RWPE2 (cell line): ENCODE data around the gene PTK6.

Experiments used
- ATAC-seq: fragments of 200-7000 bp; cut with Tn5 transposase; 3 replicates; pipeline ENCODE4 v1.9.1; 2021; ENCODE audit warnings: low read depth
- DNase-seq: peaks from one replicate; pipeline ENCODE4 v3.0.0-alpha.2; 2020; ENCODE audit warnings: low spot score
- H3K27ac ChIP-seq: fragments of 450-650 bp; 2 replicates; pipeline ENCODE4 v1.5.1; 2017; ENCODE audit warnings: mild to moderate bottlenecking; ENCODE audit not compliant: poor library complexity, severe bottlenecking
- H3K27me3 ChIP-seq: fragments of 250-450 bp; sonication (Bioruptor Pico); 2 replicates; pipeline ENCODE4 v1.5.1; 2021; ENCODE audit warnings: mild to moderate bottlenecking, moderate library complexity; ENCODE audit not compliant: insufficient read depth, poor library complexity, severe bottlenecking
- H3K36me3 ChIP-seq: fragments of 250-450 bp; sonication (Bioruptor Pico); 2 replicates; pipeline ENCODE4 v1.5.1; 2020; ENCODE audit warnings: low read depth, mild to moderate bottlenecking, moderate library complexity
- H3K4me1 ChIP-seq: fragments of 250-450 bp; sonication (Bioruptor Pico); 2 replicates; pipeline ENCODE4 v1.5.1; 2021; ENCODE audit warnings: mild to moderate bottlenecking, moderate library complexity; ENCODE audit not compliant: insufficient read depth, poor library complexity, severe bottlenecking
- H3K4me3 ChIP-seq: fragments of 250-450 bp; sonication (Bioruptor Pico); 2 replicates; pipeline ENCODE4 v1.5.1; 2021; ENCODE audit warnings: mild to moderate bottlenecking, moderate library complexity; ENCODE audit not compliant: severe bottlenecking
- H3K9me3 ChIP-seq: fragments of 250-450 bp; sonication (Bioruptor Pico); 2 replicates; pipeline ENCODE4 v1.5.1; 2021; ENCODE audit warnings: mild to moderate bottlenecking, moderate library complexity; ENCODE audit not compliant: severe bottlenecking
- TF ChIP-seq, protein P1 (sequence below): fragments of 450-650 bp; IDR thresholded peaks from one replicate; pipeline ENCODE4 v1.5.1; 2017; ENCODE audit warnings: mild to moderate bottlenecking, moderate library complexity; ENCODE audit not compliant: poor library complexity, severe bottlenecking

The PTK6 gene

DNA sequence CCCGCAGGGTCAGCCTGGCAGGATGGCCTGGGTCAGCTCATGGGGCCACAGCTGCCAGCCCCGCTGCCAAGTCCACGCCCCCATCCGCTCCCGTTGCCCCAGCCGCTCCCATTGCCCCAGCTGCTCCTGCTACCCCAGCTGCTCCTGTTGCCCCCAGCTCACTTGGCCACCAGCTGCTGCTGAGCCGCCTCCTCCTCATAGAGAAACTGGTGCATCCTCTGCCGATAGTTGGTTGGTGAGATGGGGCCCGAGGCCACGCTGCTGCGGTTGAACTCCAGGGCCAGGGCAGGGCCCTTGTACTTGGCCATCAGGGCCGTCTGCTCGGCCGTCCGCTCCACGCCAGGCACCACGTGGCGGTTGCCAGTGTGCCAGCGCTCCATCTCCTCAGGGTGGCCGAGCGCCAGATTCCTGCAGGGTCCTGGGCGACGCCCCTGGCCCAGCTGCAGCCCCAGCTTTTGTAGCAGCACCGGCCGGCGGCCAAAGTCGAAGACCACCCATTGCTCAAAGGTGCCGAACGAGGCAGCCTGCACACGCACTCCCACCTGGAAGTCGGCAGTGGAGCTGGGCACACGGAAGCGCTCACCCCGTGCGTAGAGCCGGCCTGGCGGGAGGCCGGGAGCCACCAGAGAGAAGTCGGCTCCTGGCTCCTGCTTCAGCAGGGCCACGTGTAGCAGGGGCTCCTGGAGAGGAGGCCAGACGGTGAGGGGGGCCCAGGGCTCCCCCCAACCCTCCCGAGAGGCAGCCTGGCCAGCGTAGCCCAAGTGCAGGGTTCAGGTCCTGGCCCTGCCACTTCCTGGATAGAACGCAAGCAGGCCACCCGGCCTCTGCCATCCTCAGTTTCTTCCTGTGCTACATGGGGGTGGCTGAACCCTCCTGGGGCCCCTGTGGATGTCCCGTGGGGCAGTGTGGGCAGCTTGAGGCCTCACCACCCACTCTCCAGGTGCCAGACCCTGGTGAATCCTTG lies 32.1 kb upstream of the PTK6 start:
- H3K4me1 ChIP-seq: no peaks in the 10 kb centered on the region
- H3K9me3 ChIP-seq: no peaks in the 10 kb centered on the region
- no peak overlapping the region for H3K4me3 ChIP-seq
- H3K27ac ChIP-seq: no peak overlapping the region
- no peaks in the 10 kb centered on the region for H3K27me3 ChIP-seq
- ATAC-seq: no peak
- peak; percentile 85 for DNase-seq
- TF ChIP-seq, protein P1, sequence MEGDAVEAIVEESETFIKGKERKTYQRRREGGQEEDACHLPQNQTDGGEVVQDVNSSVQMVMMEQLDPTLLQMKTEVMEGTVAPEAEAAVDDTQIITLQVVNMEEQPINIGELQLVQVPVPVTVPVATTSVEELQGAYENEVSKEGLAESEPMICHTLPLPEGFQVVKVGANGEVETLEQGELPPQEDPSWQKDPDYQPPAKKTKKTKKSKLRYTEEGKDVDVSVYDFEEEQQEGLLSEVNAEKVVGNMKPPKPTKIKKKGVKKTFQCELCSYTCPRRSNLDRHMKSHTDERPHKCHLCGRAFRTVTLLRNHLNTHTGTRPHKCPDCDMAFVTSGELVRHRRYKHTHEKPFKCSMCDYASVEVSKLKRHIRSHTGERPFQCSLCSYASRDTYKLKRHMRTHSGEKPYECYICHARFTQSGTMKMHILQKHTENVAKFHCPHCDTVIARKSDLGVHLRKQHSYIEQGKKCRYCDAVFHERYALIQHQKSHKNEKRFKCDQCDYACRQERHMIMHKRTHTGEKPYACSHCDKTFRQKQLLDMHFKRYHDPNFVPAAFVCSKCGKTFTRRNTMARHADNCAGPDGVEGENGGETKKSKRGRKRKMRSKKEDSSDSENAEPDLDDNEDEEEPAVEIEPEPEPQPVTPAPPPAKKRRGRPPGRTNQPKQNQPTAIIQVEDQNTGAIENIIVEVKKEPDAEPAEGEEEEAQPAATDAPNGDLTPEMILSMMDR: no peak
- H3K36me3 ChIP-seq: peaks cover 32% of the 10 kb centered on the region

DNA sequence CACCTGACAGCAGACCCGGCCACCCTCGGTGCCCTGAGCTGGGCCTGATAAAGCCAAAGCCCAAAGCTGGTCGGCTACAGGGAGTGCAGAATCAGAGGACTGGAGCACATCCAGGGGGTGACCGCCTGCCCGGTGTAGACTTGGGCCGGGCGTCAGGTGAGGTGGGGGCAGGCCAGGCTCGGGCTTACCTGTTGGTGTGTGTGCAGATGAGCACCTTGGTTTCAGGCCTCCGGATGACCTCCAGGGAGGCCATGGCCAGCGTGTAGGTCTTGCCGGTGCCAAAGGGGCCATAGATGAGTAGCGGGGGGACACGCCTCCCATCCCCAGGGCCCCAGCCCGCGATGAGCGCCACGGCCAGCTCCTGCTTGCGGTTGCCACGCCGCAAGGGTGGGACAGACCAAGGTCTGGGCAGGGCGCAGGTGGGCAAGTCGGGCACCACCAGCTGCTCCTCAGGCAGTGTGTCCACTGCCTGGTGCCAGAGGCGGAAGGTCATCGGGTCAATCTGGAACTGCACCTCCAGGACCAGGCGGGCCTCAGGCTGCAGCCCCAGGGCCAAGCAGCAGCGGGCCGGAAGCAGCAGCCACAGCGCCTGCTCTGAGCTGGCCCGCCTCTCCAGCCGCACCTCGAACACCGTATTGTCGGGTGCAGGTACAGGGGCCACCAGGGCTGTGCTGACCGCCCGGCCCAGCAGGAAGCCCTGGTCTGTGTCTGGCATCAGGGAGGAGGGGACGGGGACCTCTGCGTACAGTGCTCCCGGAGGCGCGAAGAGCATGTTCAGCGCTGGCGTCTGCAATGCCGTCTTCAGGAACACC lies 31.2 kb upstream of the PTK6 start:
- DNase-seq: peak; percentile 89
- H3K4me3 ChIP-seq: no peak overlapping the region
- H3K9me3 ChIP-seq: no peaks in the 10 kb centered on the region
- no peak overlapping the region for H3K27ac ChIP-seq
- peaks cover 38% of the 10 kb centered on the region for H3K36me3 ChIP-seq
- no peaks in the 10 kb centered on the region for H3K4me1 ChIP-seq
- H3K27me3 ChIP-seq: no peaks in the 10 kb centered on the region
- TF ChIP-seq, protein P1: no peak
- ATAC-seq: no peak; the same call in 2 of the 3 replicates

DNA sequence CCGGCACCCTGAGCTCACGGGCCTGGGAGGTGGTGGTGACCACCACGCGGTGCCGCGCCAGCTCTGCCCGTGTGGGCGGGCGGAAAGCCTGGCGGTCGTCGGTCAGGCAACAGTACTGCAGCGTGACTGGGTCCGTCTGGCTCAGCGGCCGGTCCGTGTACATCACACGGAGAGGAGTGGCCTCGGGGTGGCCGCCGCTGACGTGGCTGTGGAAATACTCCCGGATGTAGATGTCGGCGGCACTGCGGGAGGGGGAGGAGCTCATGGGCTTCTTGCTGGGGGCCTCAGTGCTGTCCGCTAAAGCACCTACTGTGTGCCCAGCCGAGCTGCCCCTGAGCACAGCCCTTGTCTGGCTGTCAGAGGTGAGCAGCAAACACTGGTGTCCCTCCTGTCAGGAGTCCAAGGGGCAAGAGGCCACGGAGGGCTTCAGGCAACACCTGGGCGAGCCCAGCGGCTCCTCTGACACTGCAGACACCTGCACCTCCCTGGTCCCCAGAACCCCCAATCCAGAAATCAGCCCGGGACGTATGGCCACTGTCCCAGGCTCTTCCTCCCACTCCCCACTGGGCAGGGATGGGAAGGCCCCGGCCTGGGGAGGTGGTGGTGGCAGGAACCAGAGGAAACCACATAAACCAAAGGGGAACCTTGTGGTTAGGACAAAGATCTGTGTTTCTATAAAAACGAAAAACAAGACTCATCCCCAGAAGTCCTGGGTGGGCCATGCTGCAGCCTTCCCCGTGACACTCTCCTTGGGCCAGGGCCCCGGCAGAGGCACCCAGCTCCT lies 30.4 kb upstream of the PTK6 start:
- TF ChIP-seq, protein P1: no peak
- H3K4me3 ChIP-seq: no peak overlapping the region
- no peaks in the 10 kb centered on the region for H3K9me3 ChIP-seq
- ATAC-seq (no peak), DNase-seq (peak; percentile 89)
- peaks cover 36% of the 10 kb centered on the region for H3K36me3 ChIP-seq
- H3K27ac ChIP-seq: no peak overlapping the region
- H3K27me3 ChIP-seq: no peaks in the 10 kb centered on the region
- H3K4me1 ChIP-seq: no peaks in the 10 kb centered on the region

DNA sequence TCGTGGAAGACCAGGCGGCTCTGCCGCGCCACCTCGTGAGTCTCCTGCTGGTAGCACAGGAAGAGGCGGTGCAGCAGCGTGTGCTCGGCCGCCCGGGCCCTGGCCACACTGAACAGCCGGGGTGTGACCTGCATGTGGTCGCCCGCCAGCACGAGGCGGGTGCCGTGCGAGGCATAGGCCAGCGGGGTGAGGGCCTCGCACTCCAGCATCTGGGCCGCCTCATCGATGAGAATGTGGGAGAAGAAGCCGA lies 29.9 kb upstream of the PTK6 start:
- DNase-seq (no peak), ATAC-seq (no peak)
- no peaks in the 10 kb centered on the region for H3K9me3 ChIP-seq
- no peaks in the 10 kb centered on the region for H3K27me3 ChIP-seq
- H3K4me1 ChIP-seq: no peaks in the 10 kb centered on the region
- TF ChIP-seq, protein P1: no peak
- no peak overlapping the region for H3K27ac ChIP-seq
- no peak overlapping the region for H3K4me3 ChIP-seq
- H3K36me3 ChIP-seq: peaks cover 34% of the 10 kb centered on the region
